Body of pancreas (tissue), 4 donors: Measurements from ENCODE around the gene RNF213. TPM values are rescaled to one million over a fixed set of nuclear protein-coding genes. Genes with fewer than 3 reads are reported as not detected.

Experiments used
- ATAC-seq: fragments of 150-250 bp; one replicate; pipeline ENCODE4 v1.9.1; 2016
- DNase-seq, 4 donors: peaks; one replicate each; pipeline ENCODE4 v3.0.0-alpha.2; 2019
- H3K27ac ChIP-seq, 4 donors: fragments of 200-600 bp; sonication (generic); 1 replicate in 3 of 4; 2 replicates in 1 of 4; pipeline versions ENCODE4 v1.5.1 to v1.6.1; 2016 to 2019; ENCODE audit warnings: mild to moderate bottlenecking in 1 of 4, mixed read lengths in 1 of 4, moderate library complexity in 1 of 4
- H3K27me3 ChIP-seq, 2 donors: fragments of 200-600 bp; sonication (generic); one replicate each; pipeline ENCODE4 v1.6.0; 2016; ENCODE audit warnings: mild to moderate bottlenecking in 1 of 2
- H3K36me3 ChIP-seq, 2 donors: fragments of 200-600 bp; sonication (generic); replicated peaks in 1 of 2; 2 replicates each; pipeline ENCODE4 v1.5.1; 2016; ENCODE audit warnings: low read depth in 2 of 2; ENCODE audit not compliant: insufficient read depth in 1 of 2
- H3K4me1 ChIP-seq: fragments of 200-600 bp; sonication (generic); one replicate; pipeline ENCODE4 v1.6.0; 2016
- H3K4me3 ChIP-seq, 2 donors: fragments of 200-600 bp; sonication (generic); 1 replicate in 1 of 2; 2 replicates in 1 of 2; pipeline ENCODE4 v1.5.1; 2016 to 2019
- H3K9me3 ChIP-seq, 3 donors: fragments of 200-600 bp; sonication (generic); 1 replicate in 2 of 3; 2 replicates in 1 of 3; pipeline ENCODE4 v1.5.1; 2016
- POLR2A ChIP-seq, 3 donors: fragments of 450-650 bp; IDR thresholded peaks; one replicate each; pipeline ENCODE4 v1.6.1; 2016; ENCODE audit warnings: antibody characterized with exemption in 3 of 3, mild to moderate bottlenecking in 2 of 3
- WGBS, 2 donors: methylation state at CpG; one replicate each; pipeline ENCODE4 v1.1.5; 2017; 5-methylcytosine and 5-hydroxymethylcytosine counted together
- intact Hi-C: fragments of 100-400 bp; cut with DNase I; formaldehyde crosslinking; loops from one replicate; pipeline ENCODE4 v1.15.1; 2023
- total RNA-seq, 2 donors: library from RNA; depleted of rRNA; stranded (reverse); fragments of >200 nt; gene quantifications; one replicate each; pipeline ENCODE4 v1.1.0, GENCODE V29; 2016
- TF ChIP-seq, protein P1 (sequence below), 7 experiments: fragments of 450-650 bp in 4 of 7; fragments of 200-600 bp in 3 of 7; sonication (generic) in 3 of 7; IDR thresholded peaks; one replicate each; pipeline ENCODE4 v1.5.1; 2016 to 2019; ENCODE audit warnings: antibody characterized with exemption in 7 of 7

Gene RNF213
- 10 to 100 TPM; 60.7 to 69.5 TPM for total RNA-seq

GRCh38 chr17:80260791-80261158, at the start of gene RNF213:
Gene RNF213 (plus strand): TSS chr17:80260852. CDS start chr17:80263682, 2,830 bp downstream.
- H3K27me3 ChIP-seq: no peaks in the 10 kb centered on the region
- H3K4me3 ChIP-seq: peak within 1 kb of the TSS; percentile 79 to 81
- peak; percentile 59 for ATAC-seq
- peaks cover 47% of the 10 kb centered on the region for H3K4me1 ChIP-seq
- TF ChIP-seq, protein P1, sequence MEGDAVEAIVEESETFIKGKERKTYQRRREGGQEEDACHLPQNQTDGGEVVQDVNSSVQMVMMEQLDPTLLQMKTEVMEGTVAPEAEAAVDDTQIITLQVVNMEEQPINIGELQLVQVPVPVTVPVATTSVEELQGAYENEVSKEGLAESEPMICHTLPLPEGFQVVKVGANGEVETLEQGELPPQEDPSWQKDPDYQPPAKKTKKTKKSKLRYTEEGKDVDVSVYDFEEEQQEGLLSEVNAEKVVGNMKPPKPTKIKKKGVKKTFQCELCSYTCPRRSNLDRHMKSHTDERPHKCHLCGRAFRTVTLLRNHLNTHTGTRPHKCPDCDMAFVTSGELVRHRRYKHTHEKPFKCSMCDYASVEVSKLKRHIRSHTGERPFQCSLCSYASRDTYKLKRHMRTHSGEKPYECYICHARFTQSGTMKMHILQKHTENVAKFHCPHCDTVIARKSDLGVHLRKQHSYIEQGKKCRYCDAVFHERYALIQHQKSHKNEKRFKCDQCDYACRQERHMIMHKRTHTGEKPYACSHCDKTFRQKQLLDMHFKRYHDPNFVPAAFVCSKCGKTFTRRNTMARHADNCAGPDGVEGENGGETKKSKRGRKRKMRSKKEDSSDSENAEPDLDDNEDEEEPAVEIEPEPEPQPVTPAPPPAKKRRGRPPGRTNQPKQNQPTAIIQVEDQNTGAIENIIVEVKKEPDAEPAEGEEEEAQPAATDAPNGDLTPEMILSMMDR (IDR thresholded peaks at IDR 0.05): no peak
- peak; percentile 36 to 43 (median 37) for TF ChIP-seq POLR2A (IDR thresholded peaks at IDR 0.05)
- H3K36me3 ChIP-seq: no peaks in the 10 kb centered on the region
- 0% methylated on average over 45 of the region's 54 CpGs; no CpG with 5 or more reads in 1 of the 2 donors for WGBS, 2 donors
- H3K27ac ChIP-seq: peak within 1 kb of the TSS; percentile 95 to 99 (median 96)
- intact Hi-C loops: loop anchor here (10.0 kb wide), 1 partner anchor 166 kb away; no protein-coding TSS in a partner anchor
- peak; percentile 57 to 68 (median 65) for DNase-seq
- no peaks in the 10 kb centered on the region for H3K9me3 ChIP-seq

DNA sequence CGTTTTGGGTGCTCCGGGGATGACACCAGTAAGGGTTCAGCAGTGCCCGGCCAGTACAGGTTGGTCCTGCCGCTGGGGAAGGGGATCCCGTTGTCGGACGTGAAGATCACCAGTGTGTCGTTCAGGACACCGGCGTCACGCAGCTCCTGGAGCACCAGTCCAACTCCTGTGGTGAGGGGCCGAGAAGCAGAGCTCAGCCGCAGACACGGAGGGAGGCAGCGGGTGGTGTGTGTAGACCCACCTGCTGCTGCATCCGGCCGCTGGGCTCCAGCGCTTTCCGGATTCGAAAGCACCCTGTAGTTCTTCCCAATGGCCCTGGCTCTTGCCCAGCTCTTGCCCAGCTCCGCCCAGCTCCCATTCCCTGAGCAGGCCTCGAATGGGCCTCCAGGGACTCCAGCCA, 48.5 kb upstream of the RNF213 start:
- peaks cover 0 to 7% of the 10 kb centered on the region in 2 donors for H3K36me3 ChIP-seq
- TF ChIP-seq, protein P1 (IDR thresholded peaks at IDR 0.05): no peak
- TF ChIP-seq POLR2A (IDR thresholded peaks at IDR 0.05): no peak
- intact Hi-C loops: no loop called here
- DNase-seq (no peak), ATAC-seq (no peak)
- H3K4me3 ChIP-seq: no peak overlapping the region
- H3K27me3 ChIP-seq: no peaks in the 10 kb centered on the region
- no peaks in the 10 kb centered on the region for H3K4me1 ChIP-seq
- 90 to 93% methylated on average over 22 of the region's 22 CpGs for WGBS, 2 donors
- H3K27ac ChIP-seq: no peak overlapping the region
- H3K9me3 ChIP-seq: no peaks in the 10 kb centered on the region

- no peak for ATAC-seq
- Histone ChIP-seq H3K4me1 (peaks cover under 1% of the 10 kb centered on the region), H3K4me3 (no peak overlapping the region), H3K36me3 (peaks cover 0 to 7% of the 10 kb centered on the region in 2 donors), H3K27me3 (no peaks in the 10 kb centered on the region), H3K9me3 (no peaks in the 10 kb centered on the region), H3K27ac (no peak overlapping the region)
- WGBS, 2 donors: 85 to 87% methylated on average over 7 to 12 of the region's 12 CpGs
- TF ChIP-seq, protein P1 (IDR thresholded peaks at IDR 0.05): no peak
- no peak for TF ChIP-seq POLR2A (IDR thresholded peaks at IDR 0.05)
- no peak for DNase-seq
- intact Hi-C loops: no loop called here
These were observed 48.1 kb upstream of the RNF213 start for GRCh38 chr17:80212511-80212910.

DNA sequence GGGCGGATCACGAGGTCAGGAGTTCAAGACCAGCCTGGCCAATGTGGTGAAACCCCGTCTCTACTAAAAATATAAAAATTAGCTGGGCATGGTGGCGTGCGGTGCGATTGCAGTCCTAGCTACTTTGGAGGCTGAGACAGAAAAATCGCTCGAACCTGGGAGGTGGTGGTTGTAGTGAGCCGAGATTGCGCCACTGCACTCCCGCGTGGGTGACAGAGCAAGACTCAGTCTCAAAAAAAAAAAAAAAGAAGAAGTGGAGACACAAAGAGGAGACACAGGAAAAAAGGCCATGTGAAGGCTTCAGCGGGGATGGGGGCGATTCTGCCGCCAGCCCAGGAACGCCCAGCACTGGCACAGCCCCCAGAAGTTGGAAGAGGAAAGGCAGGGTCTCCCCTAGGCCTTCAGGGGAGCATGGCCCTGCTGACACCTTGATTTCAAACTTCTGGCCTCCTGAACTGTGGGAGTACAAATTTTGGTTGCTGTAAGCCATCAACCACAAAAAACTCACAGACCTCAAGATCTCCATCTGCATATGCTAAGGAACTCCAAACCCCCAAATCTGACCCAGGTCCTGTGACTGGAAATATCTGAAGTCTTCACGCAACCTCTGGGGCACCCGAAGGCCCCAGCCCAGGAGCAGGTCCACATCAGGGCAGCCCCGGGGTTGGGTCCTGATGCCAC, 47.5 kb upstream of the RNF213 start:
- peak in 1 of 4 donors; percentile 49 for DNase-seq
- 85% methylated on average over 16 to 19 of the region's 19 CpGs for WGBS, 2 donors
- Histone ChIP-seq H3K36me3 (peaks cover 0 to 7% of the 10 kb centered on the region in 2 donors), H3K4me3 (no peak overlapping the region), H3K9me3 (no peaks in the 10 kb centered on the region), H3K27ac (no peak overlapping the region), H3K27me3 (no peaks in the 10 kb centered on the region), H3K4me1 (peaks cover 6% of the 10 kb centered on the region)
- intact Hi-C loops: no loop called here
- no peak for ATAC-seq
- TF ChIP-seq, protein P1 (IDR thresholded peaks at IDR 0.05): no peak
- no peak for TF ChIP-seq POLR2A (IDR thresholded peaks at IDR 0.05)

GRCh38 chr17:80213643-80213975, 47.0 kb upstream of the RNF213 start:
- H3K36me3 ChIP-seq: peaks cover 0 to 7% of the 10 kb centered on the region in 2 donors
- intact Hi-C loops: no loop called here
- peaks cover 11% of the 10 kb centered on the region for H3K4me1 ChIP-seq
- ATAC-seq (no peak), DNase-seq (no peak)
- H3K27me3 ChIP-seq: no peaks in the 10 kb centered on the region
- H3K27ac ChIP-seq: no peak overlapping the region
- H3K9me3 ChIP-seq: no peaks in the 10 kb centered on the region
- 93% methylated on average over 8 of the region's 17 CpGs; no CpG with 5 or more reads in 1 of the 2 donors for WGBS, 2 donors
- TF ChIP-seq, protein P1 (IDR thresholded peaks at IDR 0.05): no peak
- no peak for TF ChIP-seq POLR2A (IDR thresholded peaks at IDR 0.05)
- no peak overlapping the region for H3K4me3 ChIP-seq
